ENCODE results near the gene SCN9A.
"Not testable (repeated sequence)": the region's sequence is repeated elsewhere in the genome, so short reads cannot be mapped to it uniquely, and the experiment has no call there.

SCN9A gene

GRCh38 chr2:166373951-166374350 is 1.8 kb downstream of the SCN9A start:
- DNase-seq: peak; percentile 77

- no peak for DNase-seq
Observed at GRCh38 chr2:166373539-166373938, 2.2 kb downstream of the SCN9A start.

GRCh38 chr2:166373105-166373504 is 2.6 kb downstream of the SCN9A start:
- DNase-seq: peak; percentile 71

GRCh38 chr2:166372046-166372445 is 3.7 kb downstream of the SCN9A start:
- no peak for DNase-seq

GRCh38 chr2:166365803-166366420 is 9.8 kb downstream of the SCN9A start:
- DNase-seq: no peak

GRCh38 chr2:166365239-166365638 is 10.5 kb downstream of the SCN9A start:
- DNase-seq: no peak

GRCh38 chr2:166364476-166365161 is 11.1 kb downstream of the SCN9A start:
- no peak for DNase-seq

- peak; percentile 37 for DNase-seq
Observed at GRCh38 chr2:166361351-166362153, 14.2 kb downstream of the SCN9A start.

- no peak for DNase-seq
Observed at GRCh38 chr2:166360906-166361305, 14.8 kb downstream of the SCN9A start.

GRCh38 chr2:166360426-166360825 is 15.3 kb downstream of the SCN9A start:
- no peak for DNase-seq

GRCh38 chr2:166357950-166358321 is 17.8 kb downstream of the SCN9A start:
- not testable (repeated sequence) for DNase-seq

GRCh38 chr2:166357068-166357949 is 18.4 kb downstream of the SCN9A start:
- no peak for DNase-seq

GRCh38 chr2:166351319-166351718 is 24.4 kb downstream of the SCN9A start:
- DNase-seq: no peak

- no peak for DNase-seq
Observed at GRCh38 chr2:166350525-166350924, 25.2 kb downstream of the SCN9A start.

- DNase-seq: no peak
Observed at GRCh38 chr2:166344286-166345113, 31.2 kb downstream of the SCN9A start.

- DNase-seq: peak; percentile 65
Observed at GRCh38 chr2:166343467-166343866, 32.3 kb downstream of the SCN9A start.

- no peak for DNase-seq
Observed at GRCh38 chr2:166341426-166341825, 34.3 kb downstream of the SCN9A start.

GRCh38 chr2:166338831-166339339 is 36.9 kb downstream of the SCN9A start:
- DNase-seq: no peak

- DNase-seq: no peak
Observed at GRCh38 chr2:166337932-166338331, 37.8 kb downstream of the SCN9A start.

GRCh38 chr2:166335284-166335683 is 40.5 kb downstream of the SCN9A start:
- peak; percentile 68 for DNase-seq

- peak; percentile 71 for DNase-seq
Observed at GRCh38 chr2:166334805-166335204, 40.9 kb downstream of the SCN9A start.

- peak; percentile 53 for DNase-seq
Observed at GRCh38 chr2:166333801-166334200, 41.9 kb downstream of the SCN9A start.

Measured in NCI-H1105 treated with DMSO at 0.1 percent for 48 hours (cell line).